ENCODE measurements around the gene MARCOL. TPM values are rescaled to one million over a fixed set of nuclear protein-coding genes. Genes with fewer than 3 reads are reported as not detected.

The MARCOL gene
- total RNA-seq, 4 donors from 2014 or later: not detected

- TF ChIP-seq, protein P1, sequence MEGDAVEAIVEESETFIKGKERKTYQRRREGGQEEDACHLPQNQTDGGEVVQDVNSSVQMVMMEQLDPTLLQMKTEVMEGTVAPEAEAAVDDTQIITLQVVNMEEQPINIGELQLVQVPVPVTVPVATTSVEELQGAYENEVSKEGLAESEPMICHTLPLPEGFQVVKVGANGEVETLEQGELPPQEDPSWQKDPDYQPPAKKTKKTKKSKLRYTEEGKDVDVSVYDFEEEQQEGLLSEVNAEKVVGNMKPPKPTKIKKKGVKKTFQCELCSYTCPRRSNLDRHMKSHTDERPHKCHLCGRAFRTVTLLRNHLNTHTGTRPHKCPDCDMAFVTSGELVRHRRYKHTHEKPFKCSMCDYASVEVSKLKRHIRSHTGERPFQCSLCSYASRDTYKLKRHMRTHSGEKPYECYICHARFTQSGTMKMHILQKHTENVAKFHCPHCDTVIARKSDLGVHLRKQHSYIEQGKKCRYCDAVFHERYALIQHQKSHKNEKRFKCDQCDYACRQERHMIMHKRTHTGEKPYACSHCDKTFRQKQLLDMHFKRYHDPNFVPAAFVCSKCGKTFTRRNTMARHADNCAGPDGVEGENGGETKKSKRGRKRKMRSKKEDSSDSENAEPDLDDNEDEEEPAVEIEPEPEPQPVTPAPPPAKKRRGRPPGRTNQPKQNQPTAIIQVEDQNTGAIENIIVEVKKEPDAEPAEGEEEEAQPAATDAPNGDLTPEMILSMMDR (IDR thresholded peaks at IDR 0.05): no peak
- Histone ChIP-seq H3K4me1 (no peaks in the 10 kb centered on the region), H3K36me3 (no peaks in the 10 kb centered on the region), H3K9me3 (no peaks in the 10 kb centered on the region), H3K27me3 (no peaks in the 10 kb centered on the region), H3K27ac (no peak overlapping the region), H3K4me3 (no peak overlapping the region)
- no peak for DNase-seq
Measured at GRCh38 chr5:148214665-148215185, 23.6 kb upstream of the MARCOL start.

DNA sequence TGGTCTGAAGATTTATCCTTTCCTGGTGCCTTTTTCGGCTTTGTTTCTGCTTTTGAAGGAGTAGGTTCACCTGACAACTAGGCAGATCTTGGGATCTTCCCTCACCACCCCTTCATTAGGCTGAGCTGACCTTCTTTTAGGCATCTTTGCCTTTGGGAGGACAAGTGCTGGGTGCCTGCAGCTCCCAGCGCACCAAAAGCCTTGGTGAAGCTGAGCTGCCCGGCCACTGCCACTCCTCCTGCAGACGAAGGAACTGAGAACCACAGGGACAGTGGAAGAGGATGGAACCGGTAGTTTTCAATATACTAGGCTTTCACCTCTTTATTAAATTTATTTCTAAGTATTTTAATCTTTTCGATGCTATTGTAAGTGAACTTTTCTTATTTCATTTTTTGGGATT is 16.8 kb upstream of the MARCOL start:
- H3K9me3 ChIP-seq: no peaks in the 10 kb centered on the region
- TF ChIP-seq POLR2A (IDR thresholded peaks at IDR 0.05): no peak
- TF ChIP-seq, protein P1 (IDR thresholded peaks at IDR 0.05): no peak
- DNase-seq: no peak
- no peaks in the 10 kb centered on the region for H3K36me3 ChIP-seq
- H3K27me3 ChIP-seq: no peaks in the 10 kb centered on the region
- no peak overlapping the region for H3K27ac ChIP-seq
- H3K4me3 ChIP-seq: no peak overlapping the region
- no peaks in the 10 kb centered on the region for H3K4me1 ChIP-seq

- H3K36me3 ChIP-seq: no peaks in the 10 kb centered on the region
- no peaks in the 10 kb centered on the region for H3K27me3 ChIP-seq
- TF ChIP-seq, protein P1 (IDR thresholded peaks at IDR 0.05): no peak
- TF ChIP-seq POLR2A (IDR thresholded peaks at IDR 0.05): no peak
- no peak overlapping the region for H3K27ac ChIP-seq
- H3K4me1 ChIP-seq: no peaks in the 10 kb centered on the region
- DNase-seq: no peak
- no peaks in the 10 kb centered on the region for H3K9me3 ChIP-seq
- no peak overlapping the region for H3K4me3 ChIP-seq
Measured at GRCh38 chr5:148224117-148224742, 14.1 kb upstream of the MARCOL start.

DNA sequence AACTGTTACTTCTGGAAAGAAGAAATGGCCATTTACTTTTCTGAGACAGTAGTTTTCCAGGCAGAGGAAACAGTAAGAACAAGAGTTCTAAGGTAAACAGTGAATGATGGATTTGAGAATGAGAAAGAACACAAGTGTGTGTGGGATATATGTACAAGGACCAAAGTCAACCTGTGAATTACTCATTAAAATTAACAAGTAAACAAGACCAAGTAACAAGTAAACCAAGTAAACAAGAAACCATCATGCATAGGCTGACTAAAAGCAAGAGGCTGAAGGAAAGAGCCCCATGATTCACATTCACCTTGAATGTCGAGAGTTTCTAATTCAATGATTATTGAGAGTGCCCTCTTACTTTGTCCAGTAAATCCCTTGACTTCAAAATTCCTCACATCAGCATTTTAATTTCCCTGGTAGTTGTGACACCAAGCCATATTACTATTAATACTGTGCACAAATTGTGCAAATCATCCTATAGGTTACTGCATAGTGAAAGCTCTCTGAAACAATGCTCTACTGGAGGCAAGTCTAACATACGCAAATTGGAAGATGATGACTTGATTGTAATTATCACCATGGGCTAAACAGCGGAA is 9.8 kb upstream of the MARCOL start:
- TF ChIP-seq POLR2A (IDR thresholded peaks at IDR 0.05): no peak
- TF ChIP-seq, protein P1 (IDR thresholded peaks at IDR 0.05): no peak
- no peaks in the 10 kb centered on the region for H3K27me3 ChIP-seq
- no peak overlapping the region for H3K27ac ChIP-seq
- DNase-seq: no peak
- H3K4me3 ChIP-seq: no peak overlapping the region
- no peaks in the 10 kb centered on the region for H3K4me1 ChIP-seq
- no peaks in the 10 kb centered on the region for H3K9me3 ChIP-seq
- no peaks in the 10 kb centered on the region for H3K36me3 ChIP-seq

- no peaks in the 10 kb centered on the region for H3K36me3 ChIP-seq
- H3K27ac ChIP-seq: no peak overlapping the region
- no peaks in the 10 kb centered on the region for H3K4me1 ChIP-seq
- DNase-seq: no peak
- no peaks in the 10 kb centered on the region for H3K9me3 ChIP-seq
- H3K4me3 ChIP-seq: no peak overlapping the region
- H3K27me3 ChIP-seq: no peaks in the 10 kb centered on the region
- TF ChIP-seq POLR2A (IDR thresholded peaks at IDR 0.05): no peak
- TF ChIP-seq, protein P1 (IDR thresholded peaks at IDR 0.05): no peak
Measured at GRCh38 chr5:148229840-148230239, 8.5 kb upstream of the MARCOL start.
